Neural crest cell (in vitro differentiated cells): ENCODE results near the gene PACC1. TPM values are rescaled to one million over a fixed set of nuclear protein-coding genes. Genes with fewer than 3 reads are reported as not detected.

Experiments used
- DNase-seq: peaks from one replicate; pipeline ENCODE4 v3.0.0; 2021; ENCODE audit warnings: low read depth, mixed read lengths, low spot score
- H3K27ac Mint-ChIP-seq: one replicate; pipeline ENCODE4 v1.8.0; 2021; ENCODE audit warnings: mild to moderate bottlenecking, mixed read lengths; ENCODE audit not compliant: unreplicated experiment
- H3K27me3 Mint-ChIP-seq: 2 replicates; pipeline ENCODE4 v1.8.0; 2021; ENCODE audit warnings: low read depth, mild to moderate bottlenecking, mixed read lengths
- H3K36me3 Mint-ChIP-seq: 2 replicates; pipeline ENCODE4 v1.8.0; 2021; ENCODE audit warnings: low read depth, mild to moderate bottlenecking, mixed read lengths
- H3K4me1 Mint-ChIP-seq: 2 replicates; pipeline ENCODE4 v1.8.0; 2021; ENCODE audit warnings: mixed read lengths
- H3K4me3 Mint-ChIP-seq: one replicate; pipeline ENCODE4 v1.8.0; 2021; ENCODE audit warnings: mild to moderate bottlenecking, mixed read lengths
- H3K9me3 Mint-ChIP-seq: 2 replicates; pipeline ENCODE4 v1.8.0; 2021; ENCODE audit warnings: mixed read lengths
- CTCF ChIP-seq: fragments of 200-600 bp; sonication (generic); conservative IDR thresholded peaks from 2 replicates; pipeline ENCODE4 v1.5.0; 2021; ENCODE audit warnings: antibody characterized with exemption, mild to moderate bottlenecking
- total RNA-seq: library from RNA; stranded (reverse); gene quantifications from 2 replicates; pipeline ENCODE4 v1.2.1, GENCODE V29; 2021

The PACC1 gene
- total RNA-seq, 1 donor from 2014 or later, result 28.3 TPM

GRCh38 chr1:212375986-212376385 is 38.7 kb downstream of the PACC1 start:
- no peak overlapping the region for H3K27ac Mint-ChIP-seq
- DNase-seq, result no peak
- no peak overlapping the region for H3K4me3 Mint-ChIP-seq
- H3K9me3 Mint-ChIP-seq, result peaks cover 18% of the 10 kb centered on the region
- no peaks in the 10 kb centered on the region for H3K4me1 Mint-ChIP-seq
- no peak for TF ChIP-seq CTCF
- no peaks in the 10 kb centered on the region for H3K27me3 Mint-ChIP-seq
- H3K36me3 Mint-ChIP-seq, result peaks cover 52% of the 10 kb centered on the region

- TF ChIP-seq CTCF, result peak; percentile 86
- Mint-ChIP-seq H3K4me1 (no peaks in the 10 kb centered on the region), H3K36me3 (peaks cover 39% of the 10 kb centered on the region), H3K9me3 (peaks cover 15% of the 10 kb centered on the region), H3K27ac (no peak overlapping the region), H3K27me3 (no peaks in the 10 kb centered on the region), H3K4me3 (no peak overlapping the region)
- DNase-seq, result peak; percentile 24
Observed at GRCh38 chr1:212368073-212368484, 46.6 kb downstream of the PACC1 start.

GRCh38 chr1:212367474-212368072 is 47.1 kb downstream of the PACC1 start:
- peaks cover 12% of the 10 kb centered on the region for H3K9me3 Mint-ChIP-seq
- peaks cover 35% of the 10 kb centered on the region for H3K36me3 Mint-ChIP-seq
- H3K27me3 Mint-ChIP-seq, result no peaks in the 10 kb centered on the region
- TF ChIP-seq CTCF, result no peak
- no peak overlapping the region for H3K4me3 Mint-ChIP-seq
- H3K4me1 Mint-ChIP-seq, result no peaks in the 10 kb centered on the region
- H3K27ac Mint-ChIP-seq, result no peak overlapping the region
- DNase-seq, result no peak

GRCh38 chr1:212366901-212367300 is 47.8 kb downstream of the PACC1 start:
- Mint-ChIP-seq H3K27me3 (no peaks in the 10 kb centered on the region), H3K36me3 (peaks cover 29% of the 10 kb centered on the region), H3K4me3 (no peak overlapping the region), H3K4me1 (no peaks in the 10 kb centered on the region), H3K27ac (no peak overlapping the region), H3K9me3 (peaks cover 12% of the 10 kb centered on the region)
- DNase-seq, result no peak
- TF ChIP-seq CTCF, result no peak

- no peak for DNase-seq
- Mint-ChIP-seq H3K36me3 (peaks cover 16% of the 10 kb centered on the region), H3K9me3 (peaks cover 6% of the 10 kb centered on the region), H3K4me3 (no peak overlapping the region), H3K27me3 (no peaks in the 10 kb centered on the region), H3K27ac (no peak overlapping the region), H3K4me1 (no peaks in the 10 kb centered on the region)
- no peak for TF ChIP-seq CTCF
Observed at GRCh38 chr1:212364985-212365384, 49.7 kb downstream of the PACC1 start.
